UCSD-AML1 (cell line): Measurements from ENCODE around the gene TRAF3.
A peak's percentile ranks its signal among the peaks of the same experiment; 100 is the strongest.
"Not testable (repeated sequence)": the region's sequence is repeated elsewhere in the genome, so short reads cannot be mapped to it uniquely, and the experiment has no call there.

Experiments used
- DNase-seq: peaks from one replicate; lab custom pipeline; 2025; ENCODE audit not compliant: unreplicated experiment; lab: John Stamatoyannopoulos, UW

Gene TRAF3

DNA sequence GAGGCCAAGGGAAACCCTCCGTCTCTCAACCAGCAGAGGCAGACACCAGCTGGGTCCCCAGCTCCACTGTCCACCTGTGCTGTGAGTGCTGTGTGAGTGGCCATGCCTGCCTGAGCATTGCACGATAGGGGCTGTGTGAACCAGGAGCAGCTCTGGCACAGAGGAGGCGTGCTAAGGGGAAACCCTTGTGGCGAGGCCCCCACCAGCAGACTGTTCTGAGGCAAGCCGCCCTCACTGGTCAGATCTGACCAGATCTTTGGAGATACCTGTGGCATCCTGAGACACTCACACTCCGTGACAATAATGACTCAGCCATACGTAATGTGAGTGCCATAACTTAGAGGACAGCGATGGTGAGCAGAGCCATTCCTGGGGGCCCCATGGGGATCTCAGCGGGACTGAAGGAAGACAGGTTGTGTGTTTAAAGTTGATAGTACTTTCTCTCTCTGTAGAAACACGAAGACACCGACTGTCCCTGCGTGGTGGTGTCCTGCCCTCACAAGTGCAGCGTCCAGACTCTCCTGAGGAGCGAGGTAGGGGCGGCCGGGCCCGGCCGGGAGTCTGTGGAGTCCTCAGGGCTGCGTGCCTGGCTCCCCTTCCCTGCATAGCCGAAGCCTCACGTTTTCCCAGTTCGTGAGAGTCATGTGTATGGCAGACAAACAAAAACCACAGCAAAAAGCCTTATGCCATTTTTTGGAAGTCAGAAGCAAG lies 108.6 kb downstream of the TRAF3 start:
- no peak for DNase-seq

DNA sequence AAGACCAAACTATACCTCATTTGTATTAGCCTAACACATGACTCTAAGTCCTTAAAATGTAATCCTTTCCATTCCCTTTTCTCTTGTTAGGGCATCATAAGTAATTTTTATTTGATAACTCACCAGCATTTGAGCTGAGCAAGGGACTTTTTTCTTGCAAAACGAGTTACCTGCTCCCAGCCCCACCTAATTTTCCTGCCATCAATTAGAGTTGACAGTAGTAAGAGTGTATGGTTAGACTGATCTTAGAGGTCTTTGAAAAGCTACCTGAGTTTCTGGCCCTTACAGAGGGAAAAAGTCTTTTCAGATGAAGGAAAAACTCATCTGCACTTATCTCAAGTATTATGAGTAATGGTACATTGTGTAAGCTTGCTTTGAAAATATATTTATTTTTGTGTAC lies 111.5 kb downstream of the TRAF3 start:
- no peak for DNase-seq

- DNase-seq, result no peak
Measured at GRCh38 chr14:102889615-102890014, 112.4 kb downstream of the TRAF3 start.

GRCh38 chr14:102891111-102891510 lies 113.9 kb downstream of the TRAF3 start:
- DNase-seq, result no peak

- no peak for DNase-seq
Measured at GRCh38 chr14:102891556-102891955, 114.3 kb downstream of the TRAF3 start.

GRCh38 chr14:102892651-102893050 lies 115.4 kb downstream of the TRAF3 start:
- no peak for DNase-seq

DNA sequence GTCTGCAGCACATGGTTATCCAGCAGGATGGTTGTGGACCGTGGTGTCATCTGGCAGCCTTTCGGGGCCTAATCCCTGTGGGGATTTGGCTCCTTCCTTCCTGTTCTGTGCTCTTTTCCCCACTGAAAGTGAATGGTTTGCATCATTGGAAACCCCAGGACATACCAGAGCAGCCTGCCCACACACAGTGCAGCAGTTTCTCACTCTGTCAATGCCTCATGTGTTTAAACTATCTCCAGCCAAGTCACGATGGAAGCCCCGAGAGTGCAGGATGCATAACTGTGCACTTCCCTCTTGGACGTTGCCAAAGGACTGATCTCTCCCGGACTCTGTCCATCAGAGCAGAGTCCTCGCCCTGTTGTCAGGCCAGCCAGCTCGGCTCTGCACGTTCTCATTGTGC lies 116.2 kb downstream of the TRAF3 start:
- no peak for DNase-seq

DNA sequence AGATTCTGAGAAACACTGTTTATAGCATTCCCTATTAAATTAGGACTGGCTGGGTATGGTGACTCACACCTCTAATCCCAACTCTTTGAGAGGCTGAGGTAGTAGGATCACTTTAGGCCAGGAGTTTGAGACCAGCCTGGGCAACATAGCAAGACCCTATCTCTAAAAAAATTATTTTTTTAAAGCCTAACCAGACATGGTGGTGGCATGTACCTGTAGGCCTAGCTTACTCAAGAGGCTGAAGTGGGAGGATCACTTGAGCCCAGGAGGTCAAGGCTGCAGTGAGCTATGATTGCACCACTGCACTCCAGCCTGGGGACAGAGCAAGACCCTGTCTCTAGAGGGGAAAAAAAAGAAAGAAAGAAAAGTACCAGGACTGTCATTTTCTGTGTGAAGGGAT lies 119.5 kb downstream of the TRAF3 start:
- not testable (repeated sequence) for DNase-seq

DNA sequence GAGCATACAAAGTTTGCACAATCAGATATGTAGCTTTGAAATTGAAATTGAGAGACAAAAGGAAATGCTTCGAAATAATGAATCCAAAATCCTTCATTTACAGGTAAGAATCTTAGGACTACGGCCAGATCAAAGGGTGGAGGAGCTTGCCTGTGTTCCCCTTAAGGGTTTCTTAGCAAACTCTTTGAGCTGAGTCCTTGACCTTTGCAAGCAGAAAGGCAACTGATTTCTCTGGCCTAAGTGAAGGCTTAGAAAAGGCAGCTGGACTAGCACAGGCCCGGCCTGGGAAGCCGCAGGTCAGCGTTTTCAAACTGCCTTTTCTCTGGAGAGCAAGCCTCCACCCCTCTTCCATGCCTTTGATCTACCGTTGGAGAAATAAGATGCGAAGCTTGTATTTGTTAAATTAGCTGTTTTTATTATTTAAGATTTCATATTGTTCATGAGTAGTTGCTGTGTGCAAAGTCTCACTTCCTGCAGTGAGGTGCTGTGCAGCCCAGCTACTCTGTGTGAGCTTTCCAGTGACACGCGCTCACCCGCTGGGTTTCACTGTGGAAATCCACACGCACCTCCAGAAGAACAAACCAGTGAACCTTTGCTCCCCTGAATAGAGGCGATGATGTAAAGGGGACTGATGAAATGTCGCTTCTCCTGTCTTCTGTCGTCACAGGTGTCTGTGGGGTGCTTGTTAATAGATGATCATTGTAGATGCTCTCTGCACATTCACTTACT lies 120.2 kb downstream of the TRAF3 start:
- no peak for DNase-seq

DNA sequence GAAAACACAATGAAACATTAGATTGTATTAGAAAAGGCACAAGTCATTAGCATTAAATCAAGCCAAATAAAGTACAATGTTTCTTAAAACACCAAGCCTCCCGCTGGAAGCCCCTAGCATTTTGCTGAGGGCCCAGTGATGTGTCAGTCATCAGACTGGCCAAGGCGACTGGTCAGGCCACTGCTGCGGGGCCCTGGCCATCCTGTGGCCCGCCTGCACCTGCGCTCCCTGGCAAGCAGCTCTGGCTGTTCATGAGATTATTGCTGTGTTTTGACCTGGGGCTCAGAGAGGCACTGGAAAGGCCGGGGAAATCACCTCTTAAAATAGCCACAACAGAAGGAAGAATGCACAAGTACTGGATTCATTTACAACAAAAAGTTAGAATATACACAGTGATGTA lies 121.0 kb downstream of the TRAF3 start:
- no peak for DNase-seq

DNA sequence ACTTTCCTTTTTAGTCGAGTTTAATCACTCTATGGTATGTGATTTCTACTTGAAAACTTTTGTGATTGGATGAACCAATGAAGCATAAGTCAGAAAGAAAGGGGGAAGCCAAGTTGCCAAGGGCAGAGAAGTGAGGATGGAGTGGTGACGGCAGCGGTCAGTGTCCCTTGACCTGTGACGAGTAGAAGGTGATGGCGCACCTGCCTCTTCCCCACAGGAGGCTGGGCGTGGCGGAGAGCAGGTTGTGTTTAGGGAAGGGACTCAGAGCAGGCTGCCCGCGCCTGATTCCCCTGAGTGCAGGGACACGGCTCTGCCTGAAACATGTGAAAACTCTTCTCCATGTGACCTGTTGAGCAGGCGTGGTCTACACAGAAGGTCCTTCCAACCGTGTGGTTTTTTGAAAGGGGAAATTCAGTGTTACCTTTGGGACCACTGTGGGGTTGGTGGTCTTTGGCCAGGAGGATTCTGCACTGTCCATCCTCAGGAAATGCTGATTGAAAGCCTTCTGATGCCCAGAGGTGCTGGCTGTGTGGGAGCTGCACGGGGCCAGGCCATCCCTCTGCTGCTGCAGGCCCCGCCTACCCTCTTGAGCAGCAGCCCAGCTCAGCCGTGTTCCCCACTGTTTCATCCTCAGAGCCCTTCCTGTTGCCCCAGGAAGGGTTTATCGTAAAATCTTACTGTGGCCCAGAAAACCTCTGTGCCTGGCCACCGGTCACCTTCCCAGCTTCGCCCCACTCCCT lies 121.7 kb downstream of the TRAF3 start:
- DNase-seq, result no peak

DNA sequence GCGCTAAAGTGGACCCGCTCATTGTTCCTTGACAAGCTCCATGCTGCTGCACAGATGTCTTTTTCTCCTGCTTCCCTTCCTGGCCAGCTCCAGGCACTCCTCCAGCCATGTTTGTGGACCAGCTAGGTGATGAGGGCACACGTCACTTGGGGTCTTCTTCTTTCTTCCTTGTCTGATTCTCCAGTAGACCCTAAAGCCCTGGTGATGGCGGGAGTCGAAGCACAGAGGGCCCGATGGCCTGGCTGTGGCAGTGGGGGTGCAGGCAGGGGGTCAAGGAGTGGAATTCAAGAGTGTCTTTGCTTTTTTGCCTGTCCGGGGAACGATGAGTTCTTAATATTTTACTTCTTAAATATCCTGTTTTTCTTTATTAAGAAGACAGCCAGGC lies 122.3 kb downstream of the TRAF3 start:
- DNase-seq, result no peak

DNA sequence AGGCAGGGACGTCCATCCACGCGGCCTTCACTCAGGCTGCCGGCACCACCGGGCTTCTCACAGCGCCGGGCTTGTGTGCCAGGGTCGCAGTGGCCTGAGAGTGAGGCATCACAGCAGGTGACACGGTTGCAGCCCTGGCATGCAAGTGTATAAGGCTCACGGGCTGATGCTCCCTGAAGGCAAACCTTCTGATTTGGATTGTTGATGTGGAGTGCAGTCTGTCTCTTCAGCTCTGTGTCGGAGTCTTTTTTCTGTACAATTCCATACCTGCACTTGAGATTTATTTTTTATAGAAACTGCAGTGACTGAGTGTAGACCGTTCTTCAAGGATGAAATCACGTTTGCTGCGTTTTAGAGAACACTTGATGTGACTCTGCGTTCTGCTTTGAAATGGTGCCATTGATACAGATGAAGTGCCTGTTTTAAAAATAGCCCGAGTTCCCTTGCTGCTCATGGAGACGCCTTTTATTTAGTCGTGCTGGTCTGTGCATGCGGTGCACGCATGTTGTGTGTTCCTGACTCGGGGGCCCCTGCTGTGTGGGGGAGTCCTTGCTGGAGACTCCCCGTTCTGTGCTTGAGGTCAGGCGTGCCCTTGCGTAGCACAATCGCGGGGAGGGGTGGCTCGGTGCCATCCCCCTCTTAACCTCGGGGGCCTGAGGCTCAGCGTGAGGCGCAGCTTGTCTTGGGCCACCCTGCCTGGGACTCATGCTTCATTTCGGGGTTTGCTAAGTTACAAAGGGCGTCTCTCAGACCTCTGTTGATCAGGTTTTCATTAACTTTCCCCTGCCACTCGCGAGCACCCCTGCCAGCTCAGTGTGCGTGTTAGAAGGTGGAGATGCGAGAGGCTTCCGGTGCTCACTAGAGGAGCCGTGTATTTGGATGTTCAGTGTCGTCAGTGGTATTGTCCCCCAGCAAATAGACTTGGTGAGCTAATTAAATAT lies 123.7 kb downstream of the TRAF3 start:
- no peak for DNase-seq

- peak; percentile 27 for DNase-seq
Measured at GRCh38 chr14:102901633-102902032, 124.4 kb downstream of the TRAF3 start.

DNA sequence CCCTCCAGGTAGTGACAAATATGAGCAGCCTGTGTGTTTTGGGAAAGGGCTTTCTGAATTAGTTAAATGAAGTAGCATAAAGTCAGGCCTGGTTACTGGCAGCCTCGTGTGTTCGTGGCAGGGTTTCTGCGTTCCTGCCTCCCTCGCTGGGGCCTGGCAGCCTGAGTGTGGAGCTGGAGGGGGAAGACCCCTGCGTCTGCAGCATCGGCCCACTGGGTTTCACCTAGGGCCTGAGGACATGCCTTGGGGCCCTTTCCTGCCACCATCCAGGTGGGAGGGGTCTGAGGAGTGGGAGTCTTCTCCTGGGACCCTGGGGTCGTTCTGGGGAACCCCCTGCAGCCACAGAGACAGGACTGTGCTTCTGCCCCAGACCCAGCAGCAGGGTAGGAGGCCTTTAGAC lies 124.8 kb downstream of the TRAF3 start:
- no peak for DNase-seq

DNA sequence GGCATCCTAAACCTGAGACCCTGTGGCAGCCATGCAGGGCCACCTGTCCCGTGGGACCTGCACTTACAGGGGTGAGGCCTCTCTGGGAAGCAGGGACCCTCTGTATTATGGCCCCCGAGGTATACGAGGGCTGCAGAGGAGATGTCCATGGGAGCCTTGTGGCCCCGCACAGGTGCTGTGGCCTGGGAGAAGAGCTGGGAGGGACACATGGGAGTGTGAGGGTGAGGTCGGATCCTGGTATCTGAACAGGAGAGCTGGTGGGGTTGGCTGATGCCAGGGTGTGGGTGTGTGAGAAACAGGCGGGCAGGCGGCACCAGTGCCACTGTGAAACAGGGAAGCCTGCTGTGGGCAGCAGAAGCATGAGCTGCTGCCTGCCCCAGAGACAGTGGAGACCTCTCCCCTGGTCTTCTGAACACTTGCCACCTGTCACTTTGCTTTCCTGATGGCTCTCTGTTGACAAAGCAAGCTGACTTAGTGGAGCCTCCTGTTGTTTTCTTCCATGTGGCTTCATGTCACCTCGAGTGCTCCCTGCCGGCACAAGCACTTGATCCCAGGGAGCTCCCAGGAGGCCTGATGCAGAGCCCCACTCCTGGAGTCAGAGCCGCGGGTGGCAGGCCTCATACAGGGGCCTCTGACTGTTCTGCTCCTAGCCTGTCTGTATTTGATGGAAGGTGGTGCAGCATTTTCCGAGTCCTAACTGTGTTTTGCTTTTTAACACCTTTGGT lies 125.4 kb downstream of the TRAF3 start:
- DNase-seq, result no peak

DNA sequence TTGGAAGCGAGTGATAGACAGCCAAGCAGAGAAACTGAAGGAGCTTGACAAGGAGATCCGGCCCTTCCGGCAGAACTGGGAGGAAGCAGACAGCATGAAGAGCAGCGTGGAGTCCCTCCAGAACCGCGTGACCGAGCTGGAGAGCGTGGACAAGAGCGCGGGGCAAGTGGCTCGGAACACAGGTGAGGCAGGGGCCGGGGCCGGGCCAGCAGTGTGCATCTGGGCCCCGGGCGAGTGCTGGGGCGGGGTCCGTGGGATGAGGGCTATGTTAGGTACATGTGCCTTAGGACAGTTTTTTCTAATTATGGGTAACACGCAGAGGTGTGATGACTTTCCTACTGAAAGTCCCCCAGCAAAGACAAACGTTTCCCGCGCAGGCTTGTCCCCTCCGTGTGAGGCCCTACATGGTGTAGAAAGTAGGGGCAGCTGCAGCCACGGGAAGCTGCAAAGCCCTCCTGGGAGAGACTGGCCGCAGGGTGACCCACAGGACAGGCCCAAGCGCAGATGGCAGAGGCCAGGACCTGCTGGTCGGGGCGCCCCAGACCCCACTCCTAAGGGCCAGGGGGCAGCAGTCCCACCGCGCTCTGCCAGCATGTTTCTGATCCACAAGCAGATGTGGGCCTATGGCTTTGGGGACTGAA lies 126.1 kb downstream of the TRAF3 start:
- DNase-seq, result no peak

- DNase-seq, result no peak
Measured at GRCh38 chr14:102903889-102904512, 126.8 kb downstream of the TRAF3 start.
